ENCODE measurements around the gene PNKP.

PNKP gene

GRCh38 chr19:49876422-49877019, 9.1 kb upstream of the PNKP start:
- Histone ChIP-seq H3K9me3 (ENCODE audit: low read length) (no peaks in the 10 kb centered on the region), H3K36me3 (ENCODE audit: insufficient read depth, low read length) (peaks cover 20% of the 10 kb centered on the region), H2AFZ (ENCODE audit: low read depth, low read length) (peak overlapping the region; percentile 60), H3K4me3 (ENCODE audit: low read length) (peak overlapping the region; percentile 80), H3K27me3 (ENCODE audit: insufficient read depth, low read length) (no peaks in the 10 kb centered on the region), H3K4me1 (ENCODE audit: insufficient read depth, low read length) (peaks cover 16% of the 10 kb centered on the region)

GRCh38 chr19:49875857-49876421, 8.6 kb upstream of the PNKP start:
- H3K4me3 ChIP-seq (ENCODE audit: low read length), result peak overlapping the region; percentile 80
- peaks cover 14% of the 10 kb centered on the region for H3K36me3 ChIP-seq (ENCODE audit: insufficient read depth, low read length)
- no peaks in the 10 kb centered on the region for H3K27me3 ChIP-seq (ENCODE audit: insufficient read depth, low read length)
- H3K9me3 ChIP-seq (ENCODE audit: low read length), result no peaks in the 10 kb centered on the region
- no peak overlapping the region for H2AFZ ChIP-seq (ENCODE audit: low read depth, low read length)
- H3K4me1 ChIP-seq (ENCODE audit: insufficient read depth, low read length), result peaks cover 16% of the 10 kb centered on the region

- H3K4me3 ChIP-seq (ENCODE audit: low read length), result peak overlapping the region; percentile 80
These were observed 7.8 kb upstream of the PNKP start for GRCh38 chr19:49875177-49875576.

GRCh38 chr19:49874503-49875157, 7.3 kb upstream of the PNKP start:
- Histone ChIP-seq H3K4me1 (ENCODE audit: insufficient read depth, low read length) (peaks cover 24% of the 10 kb centered on the region), H2AFZ (ENCODE audit: low read depth, low read length) (no peak overlapping the region), H3K9me3 (ENCODE audit: low read length) (no peaks in the 10 kb centered on the region), H3K36me3 (ENCODE audit: insufficient read depth, low read length) (peaks cover 4% of the 10 kb centered on the region), H3K4me3 (ENCODE audit: low read length) (no peak overlapping the region), H3K27me3 (ENCODE audit: insufficient read depth, low read length) (no peaks in the 10 kb centered on the region)

More at GRCh38 chr19:49875177-49875576, 7.8 kb upstream of the PNKP start:
- no peaks in the 10 kb centered on the region for H3K27me3 ChIP-seq (ENCODE audit: insufficient read depth, low read length)
- no peaks in the 10 kb centered on the region for H3K9me3 ChIP-seq (ENCODE audit: low read length)
- no peak overlapping the region for H2AFZ ChIP-seq (ENCODE audit: low read depth, low read length)
- peaks cover 7% of the 10 kb centered on the region for H3K36me3 ChIP-seq (ENCODE audit: insufficient read depth, low read length)
- peaks cover 21% of the 10 kb centered on the region for H3K4me1 ChIP-seq (ENCODE audit: insufficient read depth, low read length)

GRCh38 chr19:49873834-49874233, 6.5 kb upstream of the PNKP start:
- no peak overlapping the region for H3K4me3 ChIP-seq (ENCODE audit: low read length)
- H3K27me3 ChIP-seq (ENCODE audit: insufficient read depth, low read length), result no peaks in the 10 kb centered on the region
- H3K36me3 ChIP-seq (ENCODE audit: insufficient read depth, low read length), result no peaks in the 10 kb centered on the region
- no peak overlapping the region for H2AFZ ChIP-seq (ENCODE audit: low read depth, low read length)
- no peaks in the 10 kb centered on the region for H3K9me3 ChIP-seq (ENCODE audit: low read length)
- H3K4me1 ChIP-seq (ENCODE audit: insufficient read depth, low read length), result peaks cover 23% of the 10 kb centered on the region

GRCh38 chr19:49873129-49873521, 5.7 kb upstream of the PNKP start:
- Histone ChIP-seq H3K4me3 (ENCODE audit: low read length) (no peak overlapping the region), H3K4me1 (ENCODE audit: insufficient read depth, low read length) (peaks cover 20% of the 10 kb centered on the region), H3K27me3 (ENCODE audit: insufficient read depth, low read length) (no peaks in the 10 kb centered on the region), H2AFZ (ENCODE audit: low read depth, low read length) (no peak overlapping the region), H3K36me3 (ENCODE audit: insufficient read depth, low read length) (no peaks in the 10 kb centered on the region), H3K9me3 (ENCODE audit: low read length) (no peaks in the 10 kb centered on the region)

GRCh38 chr19:49872245-49873128, 5.1 kb upstream of the PNKP start:
- Histone ChIP-seq H3K9me3 (ENCODE audit: low read length) (no peaks in the 10 kb centered on the region), H2AFZ (ENCODE audit: low read depth, low read length) (no peak overlapping the region), H3K27me3 (ENCODE audit: insufficient read depth, low read length) (no peaks in the 10 kb centered on the region), H3K4me1 (ENCODE audit: insufficient read depth, low read length) (peaks cover 24% of the 10 kb centered on the region), H3K36me3 (ENCODE audit: insufficient read depth, low read length) (no peaks in the 10 kb centered on the region), H3K4me3 (ENCODE audit: low read length) (no peak overlapping the region)

GRCh38 chr19:49871349-49871985, 4.1 kb upstream of the PNKP start:
- Histone ChIP-seq H3K9me3 (ENCODE audit: low read length) (no peaks in the 10 kb centered on the region), H3K4me1 (ENCODE audit: insufficient read depth, low read length) (peaks cover 27% of the 10 kb centered on the region), H2AFZ (ENCODE audit: low read depth, low read length) (no peak overlapping the region), H3K4me3 (ENCODE audit: low read length) (no peak overlapping the region), H3K36me3 (ENCODE audit: insufficient read depth, low read length) (no peaks in the 10 kb centered on the region), H3K27me3 (ENCODE audit: insufficient read depth, low read length) (no peaks in the 10 kb centered on the region)

- H3K4me3 ChIP-seq (ENCODE audit: low read length), result peak overlapping the region; percentile 54
These were observed 3.0 kb upstream of the PNKP start for GRCh38 chr19:49870309-49870901.

GRCh38 chr19:49869484-49870308, 2.3 kb upstream of the PNKP start:
- H3K4me1 ChIP-seq (ENCODE audit: insufficient read depth, low read length), result peaks cover 30% of the 10 kb centered on the region
- H2AFZ ChIP-seq (ENCODE audit: low read depth, low read length), result no peak overlapping the region
- H3K36me3 ChIP-seq (ENCODE audit: insufficient read depth, low read length), result peaks cover 4% of the 10 kb centered on the region
- peak overlapping the region; percentile 54 for H3K4me3 ChIP-seq (ENCODE audit: low read length)
- no peaks in the 10 kb centered on the region for H3K27me3 ChIP-seq (ENCODE audit: insufficient read depth, low read length)
- no peaks in the 10 kb centered on the region for H3K9me3 ChIP-seq (ENCODE audit: low read length)

More at GRCh38 chr19:49870309-49870901, 3.0 kb upstream of the PNKP start:
- Histone ChIP-seq H2AFZ (ENCODE audit: low read depth, low read length) (no peak overlapping the region), H3K27me3 (ENCODE audit: insufficient read depth, low read length) (no peaks in the 10 kb centered on the region), H3K36me3 (ENCODE audit: insufficient read depth, low read length) (no peaks in the 10 kb centered on the region), H3K9me3 (ENCODE audit: low read length) (no peaks in the 10 kb centered on the region), H3K4me1 (ENCODE audit: insufficient read depth, low read length) (peaks cover 30% of the 10 kb centered on the region)

- Histone ChIP-seq H3K9me3 (ENCODE audit: low read length) (no peaks in the 10 kb centered on the region), H2AFZ (ENCODE audit: low read depth, low read length) (no peak overlapping the region), H3K4me3 (ENCODE audit: low read length) (peak overlapping the region; percentile 31), H3K27me3 (ENCODE audit: insufficient read depth, low read length) (no peaks in the 10 kb centered on the region), H3K36me3 (ENCODE audit: insufficient read depth, low read length) (peaks cover 10% of the 10 kb centered on the region), H3K4me1 (ENCODE audit: insufficient read depth, low read length) (peaks cover 30% of the 10 kb centered on the region)
These were observed 1.7 kb upstream of the PNKP start for GRCh38 chr19:49869009-49869483.
